ENCODE measurements around the gene FYTTD1.

- TF ChIP-seq CTCF (IDR thresholded peaks at IDR 0.05; ENCODE audit: low read depth, low read length, poor library complexity, severe bottlenecking) (no peak), EZH2phosphoT487 (IDR thresholded peaks at IDR 0.05; ENCODE audit: borderline replicate concordance, low read length) (no peak)
These were observed 40.5 kb upstream of the FYTTD1 start for GRCh38 chr3:197709135-197709534.
